Activated CD4-positive, alpha-beta T cell treated with anti-CD3 and anti-CD28 coated beads for 4 hours (primary cell): ENCODE data around the gene SMIM7.

ENCODE experiments used
- DNase-seq, 2 donors: peaks; one replicate each; pipeline ENCODE4 v3.0.0-alpha.2; 2020

The SMIM7 gene

GRCh38 chr19:16620018-16620417 lies 39.9 kb downstream of the SMIM7 start:
- no peak for DNase-seq

- DNase-seq: no peak
Observed at GRCh38 chr19:16619457-16619856, 40.5 kb downstream of the SMIM7 start.

GRCh38 chr19:16618248-16618647 lies 41.7 kb downstream of the SMIM7 start:
- no peak for DNase-seq

GRCh38 chr19:16615808-16616207 lies 44.1 kb downstream of the SMIM7 start:
- no peak for DNase-seq

- no peak for DNase-seq
Observed at GRCh38 chr19:16614941-16615340, 45.0 kb downstream of the SMIM7 start.

GRCh38 chr19:16613841-16614240 lies 46.1 kb downstream of the SMIM7 start:
- DNase-seq: no peak

GRCh38 chr19:16612636-16613035 lies 47.3 kb downstream of the SMIM7 start:
- DNase-seq: no peak

- no peak for DNase-seq
Observed at GRCh38 chr19:16611121-16611520, 48.8 kb downstream of the SMIM7 start.

GRCh38 chr19:16609511-16610200 lies 50.3 kb downstream of the SMIM7 start:
- DNase-seq: no peak

- no peak for DNase-seq
Observed at GRCh38 chr19:16608290-16608739, 51.6 kb downstream of the SMIM7 start.

- DNase-seq: no peak
Observed at GRCh38 chr19:16607819-16608218, 52.1 kb downstream of the SMIM7 start.

- DNase-seq: no peak
Observed at GRCh38 chr19:16605553-16605994, 54.4 kb downstream of the SMIM7 start.

- DNase-seq: no peak
Observed at GRCh38 chr19:16605115-16605514, 54.8 kb downstream of the SMIM7 start.

GRCh38 chr19:16604615-16605014 lies 55.3 kb downstream of the SMIM7 start:
- no peak for DNase-seq

- no peak for DNase-seq
Observed at GRCh38 chr19:16603090-16603489, 56.9 kb downstream of the SMIM7 start.

GRCh38 chr19:16601378-16602052 lies 58.4 kb downstream of the SMIM7 start:
- no peak for DNase-seq

- no peak for DNase-seq
Observed at GRCh38 chr19:16600824-16601223, 59.1 kb downstream of the SMIM7 start.

GRCh38 chr19:16599655-16600346 lies 60.1 kb downstream of the SMIM7 start:
- DNase-seq: no peak

GRCh38 chr19:16598848-16599247 lies 61.1 kb downstream of the SMIM7 start:
- DNase-seq: no peak

GRCh38 chr19:16596399-16596798 lies 63.5 kb downstream of the SMIM7 start:
- DNase-seq: no peak
